Stimulated activated CD4-positive, alpha-beta T cell treated with anti-CD3 and anti-CD28 coated beads, Interleukin-4, amount 100 ng/mL, for 24 hours (primary cell): ENCODE results near the gene SETD1A.

Experiments
- DNase-seq: peaks from one replicate; pipeline ENCODE4 v3.0.0-alpha.2; 2020

SETD1A gene

DNA sequence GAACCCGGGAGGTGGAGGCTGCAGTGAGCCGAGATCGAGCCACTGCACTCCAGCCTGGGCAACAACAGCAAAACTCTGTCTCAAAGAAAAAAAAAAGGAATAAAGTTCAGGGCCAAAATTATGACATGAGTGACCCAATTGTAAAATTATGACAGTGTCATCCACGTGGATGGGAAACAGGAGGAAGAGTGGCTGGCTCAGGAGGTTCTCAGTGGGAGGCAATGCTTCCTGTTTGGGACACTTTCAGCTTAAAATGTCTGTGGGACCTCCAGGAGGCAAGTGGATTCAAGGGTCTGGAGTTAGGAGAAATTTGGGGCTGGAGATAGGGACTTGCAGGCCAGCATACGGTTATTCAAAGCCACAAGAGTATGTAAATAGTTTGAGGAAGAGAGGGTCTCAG lies 67.8 kb downstream of the SETD1A start:
- no peak for DNase-seq

DNA sequence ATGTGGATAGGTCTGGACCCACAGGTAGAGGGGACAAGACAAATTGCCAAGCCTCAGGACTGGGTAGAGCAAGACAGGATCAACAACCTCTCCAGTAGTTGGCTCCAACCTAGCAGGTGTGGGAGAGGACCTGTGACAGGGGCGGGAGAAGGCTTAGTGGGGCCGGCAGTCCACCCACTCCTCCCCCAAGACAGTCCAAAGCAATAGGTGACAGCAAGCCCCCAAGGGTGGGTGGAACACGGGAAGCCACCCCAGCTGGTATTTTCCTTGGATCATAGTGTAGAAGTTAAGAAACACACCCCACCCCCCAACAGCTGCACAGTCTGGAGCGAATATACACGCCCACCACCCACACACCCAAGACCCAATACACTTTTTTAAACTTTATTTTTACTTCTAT lies 71.7 kb downstream of the SETD1A start:
- no peak for DNase-seq

DNA sequence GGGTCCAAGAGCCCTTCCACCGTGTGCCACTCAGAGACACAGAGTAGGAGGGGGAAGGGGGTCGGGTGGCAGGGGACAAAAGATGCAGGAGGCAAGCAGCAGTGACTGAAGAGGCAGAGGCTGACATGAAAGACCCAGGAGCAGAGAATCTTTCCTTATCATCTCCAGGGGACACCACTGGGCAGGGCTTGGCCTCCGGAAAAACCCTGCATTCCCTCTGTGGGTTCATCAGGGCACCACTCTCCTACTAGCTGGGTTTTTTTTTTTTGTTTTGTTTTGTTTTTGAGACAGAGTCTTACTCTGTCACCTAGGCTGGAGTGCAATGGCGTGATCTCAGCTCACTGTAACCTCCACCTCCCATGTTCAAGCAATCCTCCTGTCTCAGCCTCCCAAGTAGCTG lies 73.7 kb downstream of the SETD1A start:
- DNase-seq = no peak

DNA sequence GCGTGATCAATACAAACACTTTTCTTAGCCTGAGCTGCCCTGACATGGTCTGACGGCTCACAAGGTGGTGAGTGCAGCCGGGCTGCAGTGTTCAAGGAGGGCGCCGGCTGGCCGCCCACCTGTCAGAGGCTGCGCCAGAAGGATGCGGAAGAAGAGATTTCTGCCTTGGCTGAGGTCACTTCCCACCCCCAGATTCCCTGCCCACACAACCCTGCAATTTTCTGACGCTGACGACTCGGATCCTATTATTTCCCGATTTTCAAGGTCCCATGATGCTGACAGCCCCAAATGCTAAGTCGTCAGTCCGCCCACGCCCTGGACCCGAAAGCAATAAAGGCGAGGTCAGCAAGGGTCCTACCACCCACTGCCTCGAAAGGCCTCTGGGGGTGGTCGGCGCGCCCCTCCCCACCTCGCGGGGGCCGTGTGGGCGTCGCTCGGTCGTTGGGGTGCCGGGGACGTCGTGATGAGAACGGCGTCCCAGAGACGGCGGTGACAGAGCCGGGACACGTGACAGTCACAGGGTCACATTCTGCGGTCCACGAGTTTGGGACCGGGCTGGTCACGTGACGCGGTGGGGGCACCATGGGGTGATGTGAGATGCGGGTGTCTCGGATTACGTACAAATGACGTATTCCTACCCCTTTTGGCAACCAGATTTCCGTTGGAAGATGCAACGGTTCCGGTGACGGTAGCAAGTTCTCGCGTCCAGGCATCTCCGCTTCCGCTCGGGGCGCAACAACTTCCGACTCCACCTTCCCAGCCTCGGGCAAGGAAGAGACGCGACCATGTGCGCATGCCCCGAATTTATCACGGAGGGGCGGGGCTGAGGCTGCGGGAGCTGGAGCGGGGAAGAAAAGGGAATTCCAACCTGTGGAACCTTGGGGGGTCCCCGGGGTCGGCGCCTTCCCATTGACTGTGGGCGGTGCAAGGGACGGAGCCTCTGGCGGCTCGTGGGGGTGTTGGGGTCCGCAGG lies 75.5 kb downstream of the SETD1A start, which contains the start of gene STX4:
STX4 (plus strand) TSS at position 823 of the 973 bp plus-strand sequence. CDS start 248 bp downstream, outside the sequence.
- peak; percentile 98 for DNase-seq

DNA sequence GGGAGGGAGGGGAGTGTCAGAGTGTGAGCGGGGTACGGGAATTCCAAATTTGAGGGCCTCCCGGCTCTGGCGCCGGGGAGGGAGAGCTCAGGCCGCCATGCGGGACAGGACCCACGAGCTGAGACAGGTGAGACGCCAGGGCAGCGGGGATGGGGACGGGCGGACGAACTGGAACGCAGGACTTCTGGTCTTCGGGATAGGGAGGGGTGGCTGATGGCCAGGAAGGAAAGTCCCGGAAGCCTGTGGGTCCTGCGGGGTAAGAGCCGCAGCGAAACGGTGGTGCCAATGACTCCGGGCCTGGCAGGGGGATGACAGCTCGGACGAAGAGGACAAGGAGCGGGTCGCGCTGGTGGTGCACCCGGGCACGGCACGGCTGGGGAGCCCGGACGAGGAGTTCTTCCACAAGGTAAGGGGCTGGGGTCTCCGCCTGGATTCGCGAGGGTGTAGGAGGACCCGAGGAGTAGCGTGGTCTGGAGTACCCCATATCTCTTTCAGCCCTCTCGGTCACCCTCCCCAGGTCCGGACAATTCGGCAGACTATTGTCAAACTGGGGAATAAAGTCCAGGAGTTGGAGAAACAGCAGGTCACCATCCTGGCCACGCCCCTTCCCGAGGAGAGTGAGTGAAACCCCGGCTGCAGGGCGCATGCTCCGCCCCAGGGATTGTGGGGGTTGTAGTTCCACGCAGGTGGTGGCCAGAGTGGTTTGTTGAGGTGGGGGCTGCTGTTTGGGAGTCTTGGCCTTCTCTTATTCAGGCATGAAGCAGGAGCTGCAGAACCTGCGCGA lies 76.3 kb downstream of the SETD1A start:
- peak; percentile 91 for DNase-seq
